ENCODE measurements around the gene UROC1.

The UROC1 gene

GRCh38 chr3:126456766-126457388, 60.7 kb downstream of the UROC1 start:
- FAIRE-seq: no peak

GRCh38 chr3:126456211-126456610, 61.4 kb downstream of the UROC1 start:
- no peak for FAIRE-seq

- FAIRE-seq: no peak
Observed at GRCh38 chr3:126454437-126455198, 63.0 kb downstream of the UROC1 start.

- peak; percentile 73 for FAIRE-seq
Observed at GRCh38 chr3:126454025-126454424, 63.5 kb downstream of the UROC1 start.

GRCh38 chr3:126452213-126452612, 65.4 kb downstream of the UROC1 start:
- no peak for FAIRE-seq

GRCh38 chr3:126451511-126451910, 66.1 kb downstream of the UROC1 start:
- FAIRE-seq: no peak

- no peak for FAIRE-seq
Observed at GRCh38 chr3:126450744-126451143, 66.8 kb downstream of the UROC1 start.

- FAIRE-seq: no peak
Observed at GRCh38 chr3:126450219-126450618, 67.4 kb downstream of the UROC1 start.

- no peak for FAIRE-seq
Observed at GRCh38 chr3:126449621-126450051, 67.9 kb downstream of the UROC1 start.

- no peak for FAIRE-seq
Observed at GRCh38 chr3:126448893-126449180, 68.7 kb downstream of the UROC1 start.

GRCh38 chr3:126448136-126448892, 69.3 kb downstream of the UROC1 start:
- no peak for FAIRE-seq

- no peak for FAIRE-seq
Observed at GRCh38 chr3:126447456-126448106, 70.0 kb downstream of the UROC1 start.

- no peak for FAIRE-seq
Observed at GRCh38 chr3:126446791-126447190, 70.8 kb downstream of the UROC1 start.

- FAIRE-seq: no peak
Observed at GRCh38 chr3:126446301-126446700, 71.3 kb downstream of the UROC1 start.

GRCh38 chr3:126445506-126445905, 72.1 kb downstream of the UROC1 start:
- no peak for FAIRE-seq

GRCh38 chr3:126442856-126443242, 74.7 kb downstream of the UROC1 start:
- FAIRE-seq: no peak

- FAIRE-seq: no peak
Observed at GRCh38 chr3:126442094-126442855, 75.3 kb downstream of the UROC1 start.

- FAIRE-seq: no peak
Observed at GRCh38 chr3:126441256-126441880, 76.2 kb downstream of the UROC1 start.

- FAIRE-seq: no peak
Observed at GRCh38 chr3:126440709-126440995, 76.9 kb downstream of the UROC1 start.

GRCh38 chr3:126439968-126440708, 77.4 kb downstream of the UROC1 start:
- no peak for FAIRE-seq

GRCh38 chr3:126439346-126439967, 78.1 kb downstream of the UROC1 start:
- no peak for FAIRE-seq
